Tibial nerve (tissue), 3 donors: Measurements from ENCODE around the gene PRDM10.

Experiments used
- POLR2A ChIP-seq, 2 donors: fragments of 450-650 bp; IDR thresholded peaks; one replicate each; pipeline ENCODE4 v1.6.1; 2017; ENCODE audit warnings: antibody characterized with exemption in 2 of 2, mild to moderate bottlenecking in 2 of 2, moderate library complexity in 2 of 2
- TF ChIP-seq, protein P1 (sequence below), 5 experiments: fragments of 200-600 bp in 3 of 5; fragments of 450-650 bp in 2 of 5; sonication (generic) in 3 of 5; IDR thresholded peaks; one replicate each; pipeline ENCODE4 v1.5.1; 2016 to 2019; ENCODE audit warnings: antibody characterized with exemption in 5 of 5, mild to moderate bottlenecking in 3 of 5, moderate library complexity in 2 of 5

DNA sequence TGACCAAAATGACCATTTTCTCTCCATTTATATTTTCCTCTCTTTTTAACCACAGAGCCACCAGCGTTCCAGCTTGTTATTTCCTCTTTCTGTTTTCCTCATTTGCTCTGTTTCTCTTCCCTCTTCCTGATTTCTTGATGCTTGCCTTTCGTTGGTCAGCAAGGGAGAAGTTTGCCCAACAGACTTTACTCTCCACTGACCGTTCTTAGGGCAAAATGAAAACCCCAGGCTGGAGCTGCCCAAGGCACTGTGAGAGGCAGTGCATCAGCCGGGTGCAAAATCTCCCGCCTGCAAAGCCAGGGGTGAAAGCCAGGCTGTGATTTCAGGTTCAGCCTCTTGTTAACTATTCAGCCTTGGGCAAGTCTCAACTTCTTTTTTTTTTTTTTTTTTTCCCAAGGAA lies 40.9 kb upstream of the PRDM10 start:
- no peak for TF ChIP-seq POLR2A (IDR thresholded peaks at IDR 0.05)
- TF ChIP-seq, protein P1, sequence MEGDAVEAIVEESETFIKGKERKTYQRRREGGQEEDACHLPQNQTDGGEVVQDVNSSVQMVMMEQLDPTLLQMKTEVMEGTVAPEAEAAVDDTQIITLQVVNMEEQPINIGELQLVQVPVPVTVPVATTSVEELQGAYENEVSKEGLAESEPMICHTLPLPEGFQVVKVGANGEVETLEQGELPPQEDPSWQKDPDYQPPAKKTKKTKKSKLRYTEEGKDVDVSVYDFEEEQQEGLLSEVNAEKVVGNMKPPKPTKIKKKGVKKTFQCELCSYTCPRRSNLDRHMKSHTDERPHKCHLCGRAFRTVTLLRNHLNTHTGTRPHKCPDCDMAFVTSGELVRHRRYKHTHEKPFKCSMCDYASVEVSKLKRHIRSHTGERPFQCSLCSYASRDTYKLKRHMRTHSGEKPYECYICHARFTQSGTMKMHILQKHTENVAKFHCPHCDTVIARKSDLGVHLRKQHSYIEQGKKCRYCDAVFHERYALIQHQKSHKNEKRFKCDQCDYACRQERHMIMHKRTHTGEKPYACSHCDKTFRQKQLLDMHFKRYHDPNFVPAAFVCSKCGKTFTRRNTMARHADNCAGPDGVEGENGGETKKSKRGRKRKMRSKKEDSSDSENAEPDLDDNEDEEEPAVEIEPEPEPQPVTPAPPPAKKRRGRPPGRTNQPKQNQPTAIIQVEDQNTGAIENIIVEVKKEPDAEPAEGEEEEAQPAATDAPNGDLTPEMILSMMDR (IDR thresholded peaks at IDR 0.05): no peak
